Mesenchymal stem cell (in vitro differentiated cells and primary cell): ENCODE data around the gene ME2.

ENCODE experiments used
- DNase-seq: peaks from one replicate; pipeline ENCODE4 v3.0.0-alpha.2; 2013
- H2AFZ ChIP-seq: one replicate; pipeline ENCODE4 v1.6.1; 2013; ENCODE audit warnings: low read depth, mild to moderate bottlenecking, control low read depth, inconsistent platforms, low read length, moderate library complexity
- H2AK5ac ChIP-seq: 2 replicates; pipeline ENCODE4 v1.6.1; 2013; ENCODE audit warnings: low read length, moderate library complexity, mild to moderate bottlenecking, inconsistent platforms; ENCODE audit not compliant: severe bottlenecking
- H2BK120ac ChIP-seq: one replicate; pipeline ENCODE4 v1.6.1; 2013; ENCODE audit warnings: low read depth, mild to moderate bottlenecking, inconsistent platforms, low read length, moderate library complexity
- H2BK12ac ChIP-seq, 2 experiments: one replicate each; pipeline ENCODE4 v1.6.1; 2013; ENCODE audit warnings: inconsistent platforms in 2 of 2, low read length in 2 of 2, mild to moderate bottlenecking in 2 of 2, moderate library complexity in 2 of 2, control low read depth in 1 of 2
- H2BK15ac ChIP-seq: one replicate; pipeline ENCODE4 v1.6.1; 2013; ENCODE audit warnings: mild to moderate bottlenecking, low read depth, inconsistent platforms; ENCODE audit not compliant: poor library complexity, severe bottlenecking
- H2BK5ac ChIP-seq: 2 replicates; pipeline ENCODE4 v1.6.1; 2013; ENCODE audit warnings: low read depth, mild to moderate bottlenecking, low read length, control low read depth, inconsistent platforms; ENCODE audit not compliant: poor library complexity, severe bottlenecking
- H3K14ac ChIP-seq, 2 experiments: one replicate each; pipeline ENCODE4 v1.6.1; 2013; ENCODE audit warnings: inconsistent platforms in 2 of 2, low read length in 2 of 2, control low read depth in 1 of 2, mild to moderate bottlenecking in 1 of 2, moderate library complexity in 1 of 2
- H3K18ac ChIP-seq, 2 experiments: one replicate each; pipeline ENCODE4 v1.6.1; 2013; ENCODE audit warnings: inconsistent platforms in 2 of 2, low read length in 2 of 2, control low read depth in 1 of 2, low read depth in 1 of 2, mild to moderate bottlenecking in 1 of 2
- H3K23ac ChIP-seq, 2 experiments: one replicate each; pipeline ENCODE4 v1.6.1; 2013; ENCODE audit warnings: inconsistent platforms in 2 of 2, low read length in 2 of 2, mild to moderate bottlenecking in 2 of 2, moderate library complexity in 2 of 2, control low read depth in 1 of 2
- H3K27ac ChIP-seq: 2 replicates; pipeline ENCODE4 v1.5.1; 2013; ENCODE audit warnings: mild to moderate bottlenecking, moderate library complexity, low read length, control low read depth, inconsistent platforms; ENCODE audit not compliant: poor library complexity, severe bottlenecking
- H3K27me3 ChIP-seq, 2 experiments: 2 replicates each; pipeline versions ENCODE4 v1.6.1 to v1.7.0; 2013; ENCODE audit warnings: low read length in 2 of 2, mild to moderate bottlenecking in 2 of 2, moderate library complexity in 2 of 2, control low read depth in 1 of 2, inconsistent platforms in 1 of 2; ENCODE audit not compliant: control insufficient read depth in 1 of 2, insufficient read depth in 1 of 2
- H3K36me3 ChIP-seq, 2 experiments: 2 replicates each; pipeline versions ENCODE4 v1.6.1 to v1.7.0; 2013; ENCODE audit warnings: low read length in 2 of 2, control low read depth in 1 of 2, inconsistent platforms in 1 of 2, low read depth in 1 of 2, mild to moderate bottlenecking in 1 of 2; ENCODE audit not compliant: insufficient read depth in 2 of 2, control insufficient read depth in 1 of 2
- H3K4ac ChIP-seq, 2 experiments: one replicate each; pipeline ENCODE4 v1.6.1; 2013; ENCODE audit warnings: inconsistent platforms in 2 of 2, low read length in 2 of 2, mild to moderate bottlenecking in 2 of 2, moderate library complexity in 2 of 2, control low read depth in 1 of 2, low read depth in 1 of 2
- H3K4me1 ChIP-seq: 2 replicates; pipeline ENCODE4 v1.6.1; 2013; ENCODE audit warnings: low read depth, low read length, control low read depth; ENCODE audit not compliant: control insufficient read depth, insufficient read depth
- H3K4me2 ChIP-seq: 2 replicates; pipeline ENCODE4 v1.6.1; 2013; ENCODE audit warnings: low read length, mild to moderate bottlenecking, inconsistent platforms; ENCODE audit not compliant: poor library complexity, severe bottlenecking
- H3K4me3 ChIP-seq, 2 experiments: 2 replicates each; pipeline versions ENCODE4 v1.5.1 to v1.7.0; 2013; ENCODE audit warnings: low read length in 2 of 2, mild to moderate bottlenecking in 2 of 2, control low read depth in 1 of 2, low read depth in 1 of 2; ENCODE audit not compliant: insufficient read depth in 1 of 2
- H3K79me1 ChIP-seq: replicated peaks from 2 replicates; pipeline ENCODE4 v1.6.1; 2013; ENCODE audit warnings: mild to moderate bottlenecking, control low read depth, low read length, inconsistent platforms; ENCODE audit not compliant: poor library complexity, severe bottlenecking
- H3K9ac ChIP-seq: 2 replicates; pipeline ENCODE4 v1.7.0; 2013; ENCODE audit warnings: mild to moderate bottlenecking, low read length, moderate library complexity
- H3K9me3 ChIP-seq: 2 replicates; pipeline ENCODE4 v1.7.0; 2013; ENCODE audit warnings: mild to moderate bottlenecking, low read length; ENCODE audit not compliant: control insufficient read depth
- H4K8ac ChIP-seq: one replicate; pipeline ENCODE4 v1.6.1; 2013; ENCODE audit warnings: inconsistent platforms, mild to moderate bottlenecking, low read length, moderate library complexity
- H4K91ac ChIP-seq: one replicate; pipeline ENCODE4 v1.6.1; 2013; ENCODE audit warnings: mild to moderate bottlenecking, low read length, inconsistent platforms
- WGBS: methylation state at CpG from one replicate; pipeline ENCODE4 v1.1.7; 2013; ENCODE audit warnings: mixed read lengths; 5-methylcytosine and 5-hydroxymethylcytosine counted together

The ME2 gene

DNA sequence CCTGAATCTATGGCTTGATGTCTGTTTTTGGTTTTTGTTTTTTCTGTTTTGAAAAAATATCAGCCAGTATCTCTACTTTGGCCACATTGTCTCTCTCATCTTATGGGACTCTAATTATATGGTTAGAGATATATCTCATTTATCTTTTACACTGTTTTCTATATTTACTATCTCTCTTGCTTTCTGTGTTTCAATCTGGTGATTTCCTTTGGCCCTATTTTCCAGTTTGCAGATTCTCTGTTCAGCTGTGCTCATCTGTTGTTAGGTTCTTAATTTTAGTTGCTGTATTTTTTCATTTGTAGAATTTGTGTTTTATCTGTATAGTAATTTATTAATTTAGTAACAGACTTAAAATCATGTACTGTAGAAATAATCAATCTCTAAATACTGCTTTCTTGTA is 47.6 kb downstream of the ME2 start:
- Histone ChIP-seq H3K4me1 (no peaks in the 10 kb centered on the region), H2BK15ac (no peak overlapping the region), H3K4me2 (no peak overlapping the region), H2BK120ac (no peak overlapping the region), H2BK12ac (no peak overlapping the region), H3K18ac (no peak overlapping the region), H2AFZ (no peak overlapping the region), H3K9ac (no peak overlapping the region), H3K27me3 (no peaks in the 10 kb centered on the region), H3K4me3 (no peak overlapping the region), H2BK5ac (no peak overlapping the region), H4K91ac (no peak overlapping the region), H4K8ac (no peak overlapping the region), H3K27ac (no peak overlapping the region), H2AK5ac (no peak overlapping the region), H3K23ac (no peak overlapping the region), H3K36me3 (peaks cover 0 to 36% of the 10 kb centered on the region in 2 experiments), H3K4ac (no peak overlapping the region), H3K14ac (no peak overlapping the region), H3K9me3 (peaks cover 18% of the 10 kb centered on the region), H3K79me1 (no peaks in the 10 kb centered on the region)
- DNase-seq = no peak

DNA sequence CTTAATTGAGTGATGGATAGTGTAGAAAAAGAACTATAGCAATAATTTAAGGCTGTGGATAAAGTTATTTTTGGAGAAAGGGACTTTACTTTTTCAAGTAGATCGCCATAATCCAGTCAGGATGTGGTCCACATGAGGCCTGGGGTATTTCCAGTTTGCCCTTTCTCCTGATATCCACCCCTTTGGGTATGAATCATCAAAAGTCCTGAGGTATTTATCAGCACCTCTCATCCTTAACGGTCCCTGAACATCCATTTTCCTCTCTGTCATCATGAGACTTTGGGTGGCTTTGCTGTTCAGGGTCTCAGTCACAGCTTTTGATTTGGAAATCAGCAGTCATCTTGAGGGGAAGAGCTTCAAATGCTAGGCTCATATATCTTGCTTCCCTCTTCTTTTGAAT is 49.6 kb downstream of the ME2 start:
- H4K8ac ChIP-seq = no peak overlapping the region
- no peak overlapping the region for H3K4me3 ChIP-seq
- no peak overlapping the region for H3K23ac ChIP-seq
- H3K18ac ChIP-seq = no peak overlapping the region
- no peak overlapping the region for H2BK12ac ChIP-seq
- no peak overlapping the region for H2AFZ ChIP-seq
- H3K14ac ChIP-seq = no peak overlapping the region
- H3K9ac ChIP-seq = no peak overlapping the region
- no peaks in the 10 kb centered on the region for H3K27me3 ChIP-seq
- H2AK5ac ChIP-seq = no peak overlapping the region
- 75% methylated on average over 2 of the region's 2 CpGs for WGBS
- no peak overlapping the region for H3K4me2 ChIP-seq
- H3K4me1 ChIP-seq = no peaks in the 10 kb centered on the region
- H4K91ac ChIP-seq = no peak overlapping the region
- H2BK120ac ChIP-seq = no peak overlapping the region
- H3K36me3 ChIP-seq = peaks cover 0 to 25% of the 10 kb centered on the region in 2 experiments
- DNase-seq = no peak
- H3K27ac ChIP-seq = no peak overlapping the region
- H2BK15ac ChIP-seq = no peak overlapping the region
- H3K79me1 ChIP-seq = peaks cover 1% of the 10 kb centered on the region
- peaks cover 18% of the 10 kb centered on the region for H3K9me3 ChIP-seq
- no peak overlapping the region for H2BK5ac ChIP-seq
- no peak overlapping the region for H3K4ac ChIP-seq

- no peak overlapping the region for H3K4me2 ChIP-seq
- H3K14ac ChIP-seq = no peak overlapping the region
- H2BK12ac ChIP-seq = no peak overlapping the region
- H3K23ac ChIP-seq = no peak overlapping the region
- no peak overlapping the region for H3K27ac ChIP-seq
- H2AK5ac ChIP-seq = no peak overlapping the region
- H2AFZ ChIP-seq = no peak overlapping the region
- no peak overlapping the region for H2BK120ac ChIP-seq
- no peak overlapping the region for H3K4me3 ChIP-seq
- no peak overlapping the region for H2BK5ac ChIP-seq
- H3K79me1 ChIP-seq = peaks cover 1% of the 10 kb centered on the region
- no peak overlapping the region for H3K4ac ChIP-seq
- H3K27me3 ChIP-seq = no peaks in the 10 kb centered on the region
- H2BK15ac ChIP-seq = no peak overlapping the region
- peaks cover 3 to 5% of the 10 kb centered on the region in 2 experiments for H3K36me3 ChIP-seq
- H3K18ac ChIP-seq = no peak overlapping the region
- DNase-seq = no peak
- no peaks in the 10 kb centered on the region for H3K4me1 ChIP-seq
- H3K9ac ChIP-seq = no peak overlapping the region
- H4K91ac ChIP-seq = no peak overlapping the region
- H4K8ac ChIP-seq = no peak overlapping the region
- H3K9me3 ChIP-seq = no peaks in the 10 kb centered on the region
- 100% methylated on average over 3 of the region's 5 CpGs for WGBS
Measured at GRCh38 chr18:50933684-50934083, 54.8 kb downstream of the ME2 start.

GRCh38 chr18:50934545-50935211 is 55.8 kb downstream of the ME2 start:
- H3K9ac ChIP-seq = no peak overlapping the region
- H3K79me1 ChIP-seq = peaks cover 1% of the 10 kb centered on the region
- WGBS = 91% methylated on average over 4 of the region's 6 CpGs
- H2BK12ac ChIP-seq = no peak overlapping the region
- no peak overlapping the region for H2BK5ac ChIP-seq
- no peak overlapping the region for H4K8ac ChIP-seq
- no peaks in the 10 kb centered on the region for H3K9me3 ChIP-seq
- no peak overlapping the region for H2BK120ac ChIP-seq
- H4K91ac ChIP-seq = no peak overlapping the region
- H2AK5ac ChIP-seq = no peak overlapping the region
- no peaks in the 10 kb centered on the region for H3K4me1 ChIP-seq
- H2AFZ ChIP-seq = no peak overlapping the region
- H3K23ac ChIP-seq = no peak overlapping the region
- H3K4me3 ChIP-seq = no peak overlapping the region
- H3K18ac ChIP-seq = no peak overlapping the region
- no peak for DNase-seq
- no peaks in the 10 kb centered on the region for H3K27me3 ChIP-seq
- no peak overlapping the region for H3K4me2 ChIP-seq
- no peak overlapping the region for H3K4ac ChIP-seq
- H3K36me3 ChIP-seq = peaks cover 3 to 5% of the 10 kb centered on the region in 2 experiments
- H3K27ac ChIP-seq = no peak overlapping the region
- H2BK15ac ChIP-seq = no peak overlapping the region
- H3K14ac ChIP-seq = no peak overlapping the region
